SH-SY5Y (cell line): ENCODE results near the gene KIF19.

Experiments used
- GATA2 ChIP-seq: IDR thresholded peaks from 2 replicates; pipeline ENCODE4 v1.6.1; 2011; ENCODE audit warnings: mild to moderate bottlenecking, low read depth, low read length
- GATA3 ChIP-seq: IDR thresholded peaks from 2 replicates; pipeline ENCODE4 v1.6.1; 2011; ENCODE audit warnings: low read depth, mild to moderate bottlenecking, low read length, moderate library complexity

DNA sequence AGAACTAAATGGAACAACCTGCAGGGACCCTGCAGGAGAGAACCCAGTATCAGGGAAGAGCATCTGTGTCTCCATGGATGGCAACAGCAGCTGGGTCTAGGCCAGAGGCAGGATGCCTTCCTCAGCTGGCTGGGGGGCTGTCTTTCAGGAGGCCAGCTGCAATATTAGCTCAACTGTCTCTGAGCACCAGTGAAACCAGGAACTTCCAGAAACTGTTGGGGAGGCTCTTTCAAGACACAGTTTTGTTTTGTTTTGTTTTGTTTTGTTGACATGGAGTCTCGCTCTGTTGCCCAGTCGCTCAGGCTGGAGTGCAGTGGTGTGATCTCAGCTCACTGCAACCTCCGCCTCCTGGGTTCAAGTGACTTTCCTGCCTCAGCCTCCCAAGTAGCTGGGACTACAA, 48.8 kb downstream of the KIF19 start:
- no peak for TF ChIP-seq GATA2
- TF ChIP-seq GATA3, result no peak
